NCI-H1417 (cell line): ENCODE data around the gene UPK1B.
"Not testable (repeated sequence)": the region's sequence is repeated elsewhere in the genome, so short reads cannot be mapped to it uniquely, and the experiment has no call there.

ENCODE experiments used
- DNase-seq, 3 experiments: peaks; one replicate each; lab custom pipeline; 2025; lab: John Stamatoyannopoulos, UW

The UPK1B gene

DNA sequence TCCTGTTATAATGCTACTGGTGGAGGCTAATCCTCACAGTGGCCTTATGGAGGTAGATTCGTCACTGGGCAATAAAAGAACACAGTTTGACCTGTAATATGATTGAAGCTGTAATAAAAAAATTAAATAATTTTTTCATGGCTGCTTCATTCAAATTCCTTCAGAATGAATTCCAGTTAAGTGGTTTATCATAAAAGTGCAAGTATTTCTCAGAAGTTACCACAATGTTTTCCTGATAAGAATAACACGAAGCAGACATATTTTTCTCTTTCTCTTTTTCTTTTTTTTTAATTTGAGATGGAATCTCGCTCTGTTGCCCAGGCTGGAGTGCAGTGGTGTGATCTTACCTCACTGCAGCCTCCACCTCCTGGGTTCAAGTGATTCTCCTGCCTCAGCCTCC lies 51.7 kb downstream of the UPK1B start:
- no peak for DNase-seq

DNA sequence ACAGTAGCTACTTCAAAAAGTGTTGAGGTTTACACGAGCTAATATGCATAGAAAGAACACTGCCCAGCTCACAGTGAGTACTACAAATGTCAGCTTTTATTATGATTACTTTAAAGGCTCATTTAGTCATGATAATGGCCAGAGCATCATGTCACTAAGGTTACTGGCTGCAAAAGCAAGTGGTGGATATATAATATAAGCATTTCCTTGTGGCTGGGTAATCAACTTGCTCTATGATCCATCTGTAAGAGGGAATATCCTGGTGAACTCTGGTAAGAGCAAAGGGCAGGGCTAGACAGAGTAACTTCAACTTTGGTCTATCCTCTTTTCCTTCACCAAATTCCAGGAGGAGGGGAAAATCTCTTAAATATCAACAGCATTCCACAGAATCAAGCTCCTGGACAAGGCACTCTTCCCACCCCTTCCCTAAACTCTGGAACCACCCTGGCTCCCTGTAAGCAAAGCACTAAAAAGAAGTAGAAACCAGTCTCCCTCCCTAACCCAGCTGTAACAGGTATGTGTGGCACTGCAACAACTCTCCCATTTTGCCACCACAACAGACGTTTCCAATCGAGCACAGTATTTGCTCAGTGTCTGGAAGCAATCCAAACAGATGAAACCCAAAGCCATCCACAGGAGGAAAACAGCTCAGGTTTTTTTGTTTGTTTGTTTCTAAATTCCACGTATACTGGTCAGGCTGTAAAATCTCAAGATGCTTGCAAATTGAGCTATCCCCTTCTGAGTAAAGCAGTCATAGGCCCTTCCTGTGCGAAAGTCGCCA lies 53.9 kb downstream of the UPK1B start:
- no peak for DNase-seq

DNA sequence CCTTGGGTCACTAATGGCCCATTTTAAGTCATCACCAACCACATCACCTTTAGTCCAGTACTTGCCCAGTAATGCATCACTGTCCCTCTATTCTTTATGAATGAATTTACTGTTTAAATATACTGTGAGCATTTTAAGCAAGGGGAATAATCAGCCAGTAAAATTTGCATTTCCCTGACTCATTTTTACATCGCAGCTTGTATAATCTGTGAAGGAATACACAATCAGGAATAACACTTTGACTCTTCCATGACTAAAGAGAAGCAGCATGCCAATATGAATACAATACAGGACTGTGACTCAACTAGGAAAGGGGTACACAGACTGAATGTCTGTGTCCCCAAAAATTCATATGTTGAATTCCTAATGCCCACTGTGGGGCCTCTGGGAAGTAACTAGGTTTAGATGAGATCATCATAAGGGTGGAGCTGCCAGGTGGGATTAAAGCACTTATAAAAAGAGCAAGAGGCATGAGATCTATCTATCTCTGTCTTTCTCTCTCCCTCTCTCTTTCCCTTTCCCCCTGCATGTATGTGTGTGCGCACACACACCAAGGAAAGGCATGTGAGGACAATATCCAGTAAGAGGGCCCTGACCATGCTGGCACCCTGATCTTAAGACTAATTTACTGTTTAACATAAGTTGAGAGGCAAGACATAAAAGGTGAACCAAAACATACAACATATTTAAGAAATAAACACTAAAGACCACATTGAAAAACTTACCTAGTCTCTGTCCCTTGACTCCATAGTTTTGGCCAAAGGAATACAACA lies 55.2 kb downstream of the UPK1B start:
- no peak for DNase-seq

DNA sequence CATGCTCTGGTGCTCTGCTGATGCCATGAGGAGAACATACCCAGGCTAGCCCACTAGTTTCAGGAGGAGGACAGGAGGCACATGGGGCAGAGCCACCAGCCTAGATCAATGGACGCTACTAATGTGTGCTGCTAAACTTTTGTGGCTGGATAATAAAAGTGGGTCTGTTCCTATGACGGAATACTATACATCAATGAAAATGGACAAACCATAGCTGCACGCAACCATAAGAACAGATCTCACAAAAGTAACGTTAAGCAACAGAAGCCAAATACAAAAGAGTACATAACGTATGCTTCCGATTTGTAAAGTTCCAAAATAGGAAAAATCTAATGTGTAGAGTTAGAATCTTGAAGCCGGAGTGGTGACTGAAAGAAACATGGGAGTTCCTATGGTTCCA lies 55.8 kb downstream of the UPK1B start:
- no peak for DNase-seq

DNA sequence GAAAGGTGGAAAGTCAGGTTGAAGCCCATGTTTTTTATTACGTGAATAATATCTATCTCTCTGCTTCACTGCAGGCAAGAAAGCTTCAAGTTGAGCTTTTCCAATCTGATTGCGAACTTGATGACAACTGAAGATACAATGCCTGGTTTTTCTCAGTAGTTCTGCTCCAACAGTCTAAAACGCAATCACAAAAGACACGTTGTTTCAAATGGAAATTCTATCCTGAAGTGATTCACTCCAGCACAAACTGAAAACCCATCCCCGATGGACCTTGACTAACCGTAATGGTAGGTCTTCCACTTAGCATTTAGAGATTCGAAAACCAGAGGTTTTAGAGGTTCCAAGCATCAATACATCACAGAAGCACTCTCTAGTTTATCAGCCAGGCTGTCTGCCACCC lies 56.7 kb downstream of the UPK1B start:
- no peak for DNase-seq

DNA sequence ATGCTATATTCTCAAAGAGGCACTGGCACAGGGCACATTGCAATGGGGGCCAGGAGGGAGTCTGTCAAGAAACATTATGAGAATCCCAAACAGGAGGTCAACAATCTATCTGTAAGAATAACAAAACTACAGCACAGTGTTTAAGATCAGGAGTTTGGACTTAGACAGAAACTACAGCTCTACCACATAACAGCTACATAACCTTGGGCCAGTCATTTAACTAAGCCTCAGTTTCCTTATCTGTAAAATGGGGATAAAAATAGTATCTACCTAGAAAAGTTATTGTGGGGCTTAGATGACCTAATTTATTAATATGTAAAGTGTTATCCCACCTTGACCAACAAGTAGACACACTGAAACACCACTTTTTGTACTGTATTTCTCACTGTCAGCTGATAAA lies 57.3 kb downstream of the UPK1B start:
- no peak for DNase-seq

DNA sequence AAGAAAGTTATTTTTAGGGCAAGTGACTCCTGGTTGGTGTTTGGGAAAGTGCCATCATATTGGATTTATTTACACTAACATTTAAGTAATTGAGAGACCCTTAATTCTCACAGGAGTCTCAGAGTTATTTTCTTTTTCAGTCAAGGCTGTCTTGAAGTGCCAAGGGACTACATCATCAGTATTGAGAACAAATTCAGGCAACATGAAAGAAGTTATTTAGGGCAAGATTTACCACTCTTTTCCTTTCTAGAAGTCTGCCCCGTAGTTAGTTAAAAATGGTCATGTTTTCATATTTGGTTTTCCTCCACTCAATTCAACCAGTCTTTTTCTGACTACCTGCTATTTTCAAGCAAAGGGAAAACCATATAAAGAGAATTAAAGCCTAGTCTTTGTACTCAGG lies 61.2 kb downstream of the UPK1B start:
- no peak for DNase-seq

DNA sequence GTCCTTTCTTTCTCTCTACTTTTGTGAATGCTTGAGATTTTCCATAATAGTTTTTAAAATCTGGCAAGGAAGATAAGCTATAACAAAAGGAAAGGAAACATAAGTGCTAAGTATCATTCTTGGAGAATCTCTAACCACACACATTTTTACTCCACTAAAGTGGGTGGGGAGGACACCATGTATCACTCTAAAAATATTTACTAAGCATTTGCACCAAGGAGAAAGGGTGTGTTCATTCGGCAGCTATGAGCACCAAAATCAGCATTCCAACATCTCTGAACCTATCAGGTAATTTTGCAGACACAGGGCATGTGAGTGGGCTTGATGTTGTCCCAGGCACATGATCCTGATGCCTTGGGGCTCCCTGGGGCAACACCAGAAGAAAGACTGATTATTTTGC lies 61.8 kb downstream of the UPK1B start:
- no peak for DNase-seq

DNA sequence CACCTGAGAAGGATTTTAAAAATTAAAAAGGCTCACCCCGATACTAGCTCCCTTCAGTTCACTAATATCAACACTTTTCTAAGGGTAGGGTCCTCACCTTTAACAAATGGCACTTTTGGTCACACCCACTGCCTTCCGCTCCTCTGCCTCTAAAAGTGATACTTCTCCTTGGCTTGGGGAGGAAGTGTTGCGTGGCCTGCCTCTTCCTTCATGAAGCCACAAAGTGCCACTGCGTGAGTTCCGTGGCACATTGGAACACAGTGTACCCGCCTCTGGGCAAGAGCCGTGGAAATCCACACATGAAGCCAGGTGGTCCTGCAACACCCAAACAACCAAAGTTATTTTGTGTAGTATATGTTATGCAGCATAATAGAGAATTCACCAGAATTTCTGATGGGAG lies 63.4 kb downstream of the UPK1B start:
- DNase-seq: no peak

DNA sequence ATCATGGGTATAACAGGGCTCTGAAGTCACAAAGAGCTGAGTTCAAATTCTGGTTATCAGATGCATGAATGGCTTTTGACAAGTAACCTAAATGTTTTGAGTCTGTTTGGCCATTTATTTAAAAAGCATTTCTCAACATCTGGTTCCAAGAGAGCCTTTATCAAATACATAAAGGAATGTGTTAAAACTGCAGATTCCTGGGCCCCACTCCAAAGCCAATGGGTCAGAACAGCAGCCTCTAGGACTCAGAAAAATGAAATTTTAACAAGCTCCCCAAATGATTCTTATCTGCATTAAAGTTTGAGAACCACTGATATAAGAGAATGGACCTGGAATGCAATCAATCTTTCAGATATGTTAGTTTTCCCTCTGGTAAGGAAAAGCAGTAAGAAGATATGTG lies 63.9 kb downstream of the UPK1B start:
- DNase-seq: no peak

DNA sequence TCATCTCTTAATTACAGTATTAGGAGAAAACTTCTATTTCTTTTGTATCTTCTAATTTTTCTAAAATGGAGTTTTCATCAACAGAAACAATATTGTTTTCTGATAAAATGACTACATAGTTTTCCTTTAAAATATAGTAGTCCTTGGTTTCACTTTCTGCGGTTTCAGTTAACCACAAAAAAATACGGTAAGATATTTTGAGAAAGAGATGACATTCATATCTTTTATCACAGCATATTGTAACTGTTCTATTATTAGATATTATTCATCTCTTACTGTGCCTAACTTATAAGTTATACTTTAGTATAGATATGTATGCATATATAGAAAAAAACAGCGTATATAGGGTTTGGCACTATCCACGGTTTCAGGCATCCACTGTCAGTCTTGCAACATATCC lies 65.0 kb downstream of the UPK1B start:
- DNase-seq: no peak

DNA sequence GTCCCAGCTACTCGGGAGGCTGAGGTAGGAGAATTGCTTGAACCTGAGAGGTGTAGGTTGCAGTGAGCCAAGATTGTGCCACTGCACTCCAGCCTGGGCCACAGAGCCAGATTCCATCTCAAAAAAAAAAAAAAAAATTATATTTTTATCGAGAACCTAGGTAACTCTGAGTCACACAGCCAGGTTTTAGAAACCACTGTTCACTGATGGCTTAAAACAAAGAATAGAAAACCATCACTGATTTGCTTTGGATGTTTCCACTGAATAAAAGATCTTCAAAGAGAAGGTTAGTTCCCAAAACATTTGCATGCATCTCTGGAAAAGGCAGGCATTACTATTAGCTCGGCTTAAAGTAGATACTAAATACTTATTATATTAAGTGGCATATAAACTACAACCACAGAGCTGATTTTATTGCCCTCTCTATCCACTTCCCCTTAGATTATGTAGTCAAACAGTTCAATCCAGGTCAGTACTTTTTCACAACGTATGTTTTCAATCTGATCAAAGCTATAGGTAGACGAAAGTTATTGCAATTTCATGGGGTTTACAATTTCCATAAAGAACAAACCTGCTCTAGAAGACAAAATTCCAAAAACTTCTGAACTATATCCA lies 65.9 kb downstream of the UPK1B start:
- DNase-seq: no peak

DNA sequence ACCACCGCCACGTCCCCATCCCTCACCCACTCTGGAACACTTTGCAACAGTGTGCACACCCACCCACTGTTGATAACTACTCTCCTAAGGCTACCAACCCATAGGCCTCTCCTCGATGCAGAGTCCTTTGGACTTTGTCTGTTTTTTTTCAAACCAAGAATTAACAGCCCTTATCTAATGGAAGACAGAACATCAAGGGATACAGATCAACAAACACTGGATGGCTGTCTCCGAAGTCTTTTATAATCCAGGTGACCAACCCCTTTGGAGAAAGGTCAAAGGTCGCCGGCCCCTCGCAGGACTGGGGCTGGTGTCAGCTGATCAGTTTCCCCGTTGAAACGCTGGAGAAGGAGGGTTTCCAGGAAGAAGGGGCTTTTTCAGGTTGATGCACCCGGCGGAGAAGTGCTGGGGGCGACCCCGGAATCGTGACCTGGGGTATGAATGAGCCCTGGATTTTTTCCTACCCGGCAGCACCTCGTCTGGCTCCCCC lies 66.7 kb downstream of the UPK1B start:
- peak; percentile 42 to 78 (median 77) for DNase-seq

DNA sequence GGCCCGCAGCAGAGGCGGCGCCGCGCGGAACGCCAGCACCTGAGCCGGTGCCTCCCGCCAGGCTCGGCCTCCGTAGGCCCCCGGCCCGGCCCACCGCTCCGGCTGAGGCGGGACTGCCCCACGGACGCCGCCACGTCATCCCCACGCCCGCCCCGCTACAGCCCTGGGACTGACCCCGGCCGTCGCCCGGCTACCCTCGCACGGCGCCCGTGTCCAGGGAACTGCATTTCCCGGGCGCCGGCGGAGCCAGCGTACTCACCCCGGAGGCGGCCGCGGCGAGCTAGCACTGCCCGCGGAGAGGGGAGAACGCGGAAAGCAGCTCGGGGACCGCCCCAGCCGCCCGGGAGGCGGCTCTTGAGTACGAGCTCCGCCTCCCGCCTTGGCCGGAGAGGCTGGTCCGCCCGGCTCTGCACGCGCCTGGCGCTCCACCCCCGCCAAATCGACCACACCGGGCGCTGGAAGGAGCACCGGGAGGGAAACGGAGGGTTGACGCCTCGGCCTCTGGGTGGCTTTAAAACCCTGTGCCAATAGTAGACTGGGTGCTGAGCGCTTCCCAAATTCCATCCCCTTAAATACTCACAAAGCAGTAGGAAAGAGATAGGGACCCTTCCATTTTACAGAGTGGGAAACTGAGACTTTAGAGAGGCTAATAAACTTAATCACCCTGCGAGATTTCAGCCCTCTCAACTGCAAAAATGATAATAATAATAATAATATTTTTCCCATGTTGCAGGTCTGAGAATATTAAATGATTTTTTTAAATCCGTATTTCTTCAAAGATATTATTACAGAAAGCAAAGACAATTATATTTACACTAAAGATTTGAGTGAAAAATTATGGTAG lies 67.4 kb downstream of the UPK1B start, which contains the start of gene B4GALT4:
Gene B4GALT4, minus strand, starts transcription at position 288 of the 844 bp plus-strand sequence. CDS start 10,779 bp downstream, outside the sequence.
- peak; percentile 84 to 93 (median 91) for DNase-seq

DNA sequence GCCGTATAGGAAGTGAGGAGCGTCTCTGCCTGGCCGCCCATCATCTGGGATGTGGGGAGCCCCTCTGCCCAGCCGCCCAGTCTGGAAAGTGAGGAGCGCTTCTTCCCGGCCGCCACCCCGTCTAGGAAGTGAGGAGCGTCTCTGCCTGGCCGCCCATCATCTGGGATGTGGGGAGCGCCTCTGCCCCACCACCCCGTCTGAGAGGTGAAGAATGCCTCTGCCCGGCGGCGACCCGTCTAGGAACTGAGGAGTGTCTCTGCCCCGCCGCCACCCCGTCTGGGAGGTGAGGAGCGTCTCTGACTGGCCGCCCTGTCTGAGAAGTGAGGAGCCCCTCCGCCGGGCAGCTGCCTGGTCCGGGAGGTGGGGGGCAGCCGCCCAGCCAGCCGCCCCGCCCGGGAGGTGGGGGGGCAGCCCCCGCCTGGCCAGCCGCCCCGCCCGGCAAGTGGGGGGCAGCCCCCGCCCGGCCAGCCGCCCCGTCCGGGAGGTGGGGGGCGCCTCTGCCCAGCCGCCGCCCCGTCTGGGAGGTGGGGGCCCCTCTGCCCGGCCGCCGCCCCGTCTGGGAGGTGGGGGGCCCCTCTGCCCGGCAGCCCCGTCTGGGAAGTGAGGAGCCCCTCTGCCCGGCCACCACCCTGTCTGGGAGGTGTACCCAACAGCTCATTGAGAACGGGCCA lies 69.1 kb downstream of the UPK1B start:
- not testable (repeated sequence) for DNase-seq

DNA sequence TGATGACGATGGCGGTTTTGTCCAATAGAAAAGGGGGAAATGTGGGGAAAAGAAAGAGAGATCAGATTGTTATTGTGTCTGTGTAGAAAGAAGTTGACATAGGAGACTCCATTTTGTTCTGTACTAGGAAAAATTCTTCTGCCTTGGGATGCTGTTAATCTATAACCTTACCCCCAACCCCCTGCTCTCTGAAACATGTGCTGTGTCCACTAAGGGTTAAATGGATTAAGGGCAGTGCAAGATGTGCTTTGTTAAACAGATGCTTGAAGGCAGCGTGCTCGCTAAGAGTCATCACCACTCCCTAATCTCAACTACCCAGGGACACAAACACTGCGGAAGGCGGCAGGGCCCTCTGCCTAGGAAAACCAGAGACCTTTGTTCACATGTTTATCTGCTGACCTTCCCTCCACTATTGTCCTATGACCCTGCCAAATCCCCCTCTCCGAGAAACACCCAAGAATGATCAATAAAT lies 69.7 kb downstream of the UPK1B start:
- not testable (repeated sequence) for DNase-seq

DNA sequence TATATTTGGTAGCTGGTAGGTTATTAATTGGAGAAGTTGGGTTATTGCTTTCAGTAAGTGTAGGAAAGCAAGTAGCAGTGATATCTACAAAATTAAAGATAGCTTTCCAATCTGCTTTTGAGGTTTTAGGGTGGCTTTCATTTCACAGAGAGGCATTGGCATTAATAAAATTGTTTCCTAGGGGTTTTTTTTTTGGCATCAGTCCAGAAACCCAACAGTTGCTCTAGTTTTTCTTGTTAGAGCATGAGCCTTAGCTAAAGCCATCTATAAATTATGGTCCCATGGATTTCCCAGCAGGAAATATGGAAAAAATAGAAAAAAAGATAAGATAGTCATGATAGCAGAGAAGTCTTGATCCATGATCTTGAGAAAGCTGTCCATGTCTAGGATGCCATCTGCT lies 70.3 kb downstream of the UPK1B start:
- peak in 1 of 3 experiments; percentile 9 for DNase-seq

DNA sequence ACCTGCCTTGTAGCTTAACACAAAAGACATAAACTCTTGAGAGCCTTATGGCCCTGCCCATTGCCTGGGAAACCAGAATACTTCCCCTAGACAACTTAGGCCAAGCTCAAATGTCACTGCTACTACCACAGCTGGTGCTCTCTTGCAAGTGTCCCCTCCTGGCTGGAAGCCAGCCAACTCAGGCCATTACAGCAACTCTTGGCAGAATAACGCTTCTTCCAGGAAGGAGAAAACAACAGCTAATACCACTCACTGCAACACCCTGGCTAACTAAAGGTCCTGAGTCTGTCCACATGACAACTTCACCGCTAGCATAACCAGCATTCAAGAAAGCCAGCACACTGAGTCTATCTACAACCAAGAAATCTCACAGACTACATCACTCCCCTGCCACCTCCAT lies 72.4 kb downstream of the UPK1B start:
- DNase-seq: peak in 2 of 3 experiments; percentile 22 to 43
